Liver (tissue), 9 donors: ENCODE data around the gene SNAP47. TPM values are rescaled to one million over a fixed set of nuclear protein-coding genes. Genes with fewer than 3 reads are reported as not detected.

Source experiments
- DNase-seq: peaks from one replicate; pipeline ENCODE4 v3.0.0-alpha.2; 2017; ENCODE audit warnings: low spot score
- H3K27ac ChIP-seq, 2 donors: one replicate each; pipeline ENCODE4 v1.7.0; 2013; ENCODE audit warnings: inconsistent platforms in 2 of 2, low read length in 2 of 2, control low read depth in 1 of 2, low read depth in 1 of 2, mild to moderate bottlenecking in 1 of 2
- H3K27me3 ChIP-seq, 4 donors: one replicate each; pipeline versions ENCODE4 v1.6.1 to v1.7.0; 2013; ENCODE audit warnings: low read length in 3 of 4, inconsistent platforms in 1 of 4, mild to moderate bottlenecking in 1 of 4, moderate library complexity in 1 of 4; ENCODE audit not compliant: control insufficient read depth in 4 of 4, insufficient read depth in 4 of 4
- H3K36me3 ChIP-seq, 4 donors: one replicate each; pipeline versions ENCODE4 v1.6.1 to v1.7.0; 2013; ENCODE audit warnings: low read length in 3 of 4, mild to moderate bottlenecking in 3 of 4, low read depth in 1 of 4, moderate library complexity in 1 of 4; ENCODE audit not compliant: control insufficient read depth in 4 of 4, insufficient read depth in 3 of 4
- H3K4me1 ChIP-seq, 4 donors: one replicate each; pipeline versions ENCODE4 v1.6.1 to v1.7.0; 2013; ENCODE audit warnings: low read length in 3 of 4, mild to moderate bottlenecking in 3 of 4, moderate library complexity in 1 of 4; ENCODE audit not compliant: control insufficient read depth in 4 of 4, insufficient read depth in 4 of 4
- H3K4me3 ChIP-seq, 3 donors: one replicate each; pipeline versions ENCODE4 v1.6.1 to v1.7.0; 2013; ENCODE audit warnings: low read length in 3 of 3, control low read depth in 1 of 3, low read depth in 1 of 3, mild to moderate bottlenecking in 1 of 3
- H3K9ac ChIP-seq, 2 donors: one replicate each; pipeline ENCODE4 v1.7.0; 2013; ENCODE audit warnings: low read length in 2 of 2, mild to moderate bottlenecking in 2 of 2, moderate library complexity in 2 of 2, control low read depth in 1 of 2, low read depth in 1 of 2
- H3K9me3 ChIP-seq, 4 donors: one replicate each; pipeline versions ENCODE4 v1.6.1 to v1.7.0; 2013; ENCODE audit warnings: low read length in 3 of 4; ENCODE audit not compliant: control insufficient read depth in 4 of 4
- CTCF ChIP-seq: fragments of 150-350 bp; IDR thresholded peaks from 2 replicates; pipeline ENCODE4 v1.5.1; 2017; ENCODE audit warnings: improper control_type of control experiment, low read depth, low read length; ENCODE audit not compliant: missing input control
- EGR1 ChIP-seq, 2 donors: IDR thresholded peaks; 2 replicates each; pipeline ENCODE4 v1.6.1; 2016 to 2018; ENCODE audit warnings: antibody characterized with exemption in 2 of 2, low read depth in 2 of 2
- FOXA2 ChIP-seq: IDR thresholded peaks from 2 replicates; pipeline ENCODE4 v1.6.1; 2016; ENCODE audit warnings: antibody characterized with exemption
- GABPA ChIP-seq, 2 donors: IDR thresholded peaks in 1 of 2; conservative IDR thresholded peaks in 1 of 2; 2 replicates each; pipeline ENCODE4 v1.6.1; 2016; ENCODE audit warnings: antibody characterized with exemption in 2 of 2, mild to moderate bottlenecking in 1 of 2, moderate library complexity in 1 of 2
- HNF4A ChIP-seq, 2 donors: conservative IDR thresholded peaks; 2 replicates each; pipeline ENCODE4 v1.6.1; 2016; ENCODE audit warnings: antibody characterized with exemption in 2 of 2, mild to moderate bottlenecking in 2 of 2
- HNF4G ChIP-seq: IDR thresholded peaks from 2 replicates; pipeline ENCODE4 v1.6.1; 2016; ENCODE audit warnings: antibody characterized with exemption
- MAX ChIP-seq: IDR thresholded peaks from 2 replicates; pipeline ENCODE4 v1.6.1; 2016; ENCODE audit warnings: antibody characterized with exemption
- NR2F2 ChIP-seq: IDR thresholded peaks from 2 replicates; pipeline ENCODE4 v1.6.1; 2016; ENCODE audit warnings: antibody characterized with exemption
- RAD21 ChIP-seq, 2 donors: IDR thresholded peaks; 2 replicates each; pipeline ENCODE4 v1.6.1; 2016; ENCODE audit warnings: antibody characterized with exemption in 2 of 2, mild to moderate bottlenecking in 2 of 2
- REST ChIP-seq: IDR thresholded peaks from 2 replicates; pipeline ENCODE4 v1.6.1; 2016; ENCODE audit warnings: antibody characterized with exemption, mild to moderate bottlenecking
- RXRA ChIP-seq, 2 donors: IDR thresholded peaks; 2 replicates each; pipeline ENCODE4 v1.6.1; 2017 to 2018; ENCODE audit warnings: antibody characterized with exemption in 2 of 2, mild to moderate bottlenecking in 1 of 2
- SP1 ChIP-seq: IDR thresholded peaks from 2 replicates; pipeline ENCODE4 v1.6.1; 2018; ENCODE audit warnings: antibody characterized with exemption, mild to moderate bottlenecking
- TAF1 ChIP-seq: conservative IDR thresholded peaks from 2 replicates; pipeline ENCODE4 v1.6.1; 2016; ENCODE audit warnings: antibody characterized with exemption, mild to moderate bottlenecking
- YY1 ChIP-seq: IDR thresholded peaks from 2 replicates; pipeline ENCODE4 v1.6.1; 2016; ENCODE audit warnings: antibody characterized with exemption, mild to moderate bottlenecking
- ZBTB33 ChIP-seq: IDR thresholded peaks from 2 replicates; pipeline ENCODE4 v1.6.1; 2016; ENCODE audit warnings: antibody characterized with exemption
- WGBS: extraction: QIAGEN DNeasy Blood & Tissue Kit; methylation state at CpG from one replicate; pipeline ENCODE4 v1.1.7; 2013; 5-methylcytosine and 5-hydroxymethylcytosine counted together
- polyA plus RNA-seq, 2 donors: library from polyadenylated mRNA; stranded (reverse) in 1 of 2; unstranded in 1 of 2; fragments of 200-250 nt in 1 of 2; fragments of >200 nt in 1 of 2; fragmentation: Nextera tagmentation in 1 of 2; extraction: Ambion mirVana in 1 of 2; gene quantifications; one replicate each; pipeline versions ENCODE4 v1.2.1 to v1.2.3, GENCODE V29; 2013 to 2015
- total RNA-seq, 2 donors: library from RNA; depleted of rRNA; stranded (reverse); fragments of >200 nt; gene quantifications; one replicate each; pipeline ENCODE4 v1.2.3, GENCODE V29; 2014
- donor health status: healthy.
- donor health status: healthy.
- donor health status: healthy.
- donor health status: healthy.
- donor health status: healthy.

The SNAP47 gene
- total and polyA plus RNA-seq, 4 donors = 15.3 to 23.3 (median 16.3) TPM

GRCh38 chr1:227731241-227731677 lies 4.0 kb upstream of the SNAP47 start:
- no peaks in the 10 kb centered on the region for H3K27me3 ChIP-seq
- no peaks in the 10 kb centered on the region for H3K9me3 ChIP-seq
- H3K4me3 ChIP-seq = no peak overlapping the region
- 55% methylated on average over 11 of the region's 11 CpGs for WGBS
- peak overlapping the region; percentile 68 to 72 for H3K27ac ChIP-seq
- no peak overlapping the region for H3K9ac ChIP-seq
- peaks cover 24 to 74% (median 60%) of the 10 kb centered on the region in 4 donors for H3K4me1 ChIP-seq
- peak; percentile 23 for TF ChIP-seq HNF4G
- TF ChIP-seq TAF1 = no peak
- peak; percentile 70 to 86 for TF ChIP-seq RXRA (IDR thresholded peaks at IDR 0.05)
- TF ChIP-seq FOXA2 = peak; percentile 41
- TF ChIP-seq HNF4A (conservative IDR thresholded peaks at IDR 0.05) = peak; percentile 82 to 89
- TF ChIP-seq CTCF = no peak
- TF ChIP-seq RAD21 (IDR thresholded peaks at IDR 0.05) = no peak
- TF ChIP-seq MAX = peak; percentile 70
- peak in 1 of 2 donors; percentile 44 for TF ChIP-seq GABPA (IDR thresholded peaks at IDR 0.05 in 1 of 2, conservative IDR thresholded peaks at IDR 0.05 in 1 of 2)
- TF ChIP-seq REST = no peak
- TF ChIP-seq NR2F2 = no peak
- peak; percentile 63 for TF ChIP-seq SP1
- no peak for TF ChIP-seq EGR1 (IDR thresholded peaks at IDR 0.05; ENCODE audit: low read depth in 2 of 2)
- DNase-seq = no peak
- peaks cover 0 to 17% (median 4%) of the 10 kb centered on the region in 4 donors for H3K36me3 ChIP-seq

GRCh38 chr1:227731696-227732585 lies 3.3 kb upstream of the SNAP47 start:
- DNase-seq = peak; percentile 31
- TF ChIP-seq RAD21 (IDR thresholded peaks at IDR 0.05) (no peak), HNF4G (no peak), YY1 (no peak), EGR1 (IDR thresholded peaks at IDR 0.05; ENCODE audit: low read depth in 2 of 2) (no peak), MAX (no peak), ZBTB33 (no peak), REST (no peak)
- Histone ChIP-seq H3K27ac (peak overlapping the region; percentile 68 to 72), H3K27me3 (no peaks in the 10 kb centered on the region), H3K9me3 (no peaks in the 10 kb centered on the region), H3K9ac (no peak overlapping the region), H3K36me3 (peaks cover 0 to 17% (median 4%) of the 10 kb centered on the region in 4 donors), H3K4me3 (no peak overlapping the region), H3K4me1 (peaks cover 24 to 74% (median 62%) of the 10 kb centered on the region in 4 donors)
- 93% methylated on average over 19 of the region's 19 CpGs for WGBS
